GM23248 (cell line): Measurements from ENCODE around the gene SPATA9. TPM values are rescaled to one million over a fixed set of nuclear protein-coding genes. Genes with fewer than 3 reads are reported as not detected.

Experiments used
- DNase-seq: peaks from one replicate; pipeline ENCODE4 v3.0.0-alpha.2; 2015
- H2AFZ ChIP-seq: fragments of 200-600 bp; sonication (generic); 2 replicates; pipeline ENCODE4 v1.6.1; 2016; ENCODE audit warnings: antibody characterized with exemption
- H3F3A ChIP-seq: fragments of 200-600 bp; sonication (generic); 2 replicates; pipeline ENCODE4 v1.6.1; 2016; ENCODE audit warnings: mild to moderate bottlenecking, antibody characterized with exemption, mixed run types; ENCODE audit not compliant: insufficient read depth
- H3K27ac ChIP-seq: fragments of 200-600 bp; sonication (generic); 2 replicates; pipeline ENCODE4 v1.5.1; 2016; ENCODE audit warnings: mild to moderate bottlenecking
- H3K27me3 ChIP-seq: fragments of 200-600 bp; sonication (generic); replicated peaks from 2 replicates; pipeline ENCODE4 v1.6.1; 2016; ENCODE audit warnings: mild to moderate bottlenecking; ENCODE audit not compliant: insufficient read depth
- H3K36me3 ChIP-seq: fragments of 200-600 bp; sonication (generic); 2 replicates; pipeline ENCODE4 v1.6.1; 2016; ENCODE audit warnings: low read depth, mild to moderate bottlenecking
- H3K4me1 ChIP-seq: fragments of 200-600 bp; sonication (generic); 2 replicates; pipeline ENCODE4 v1.6.1; 2016; ENCODE audit warnings: mild to moderate bottlenecking; ENCODE audit not compliant: insufficient read depth
- H3K4me2 ChIP-seq: fragments of 200-600 bp; sonication (generic); one replicate; pipeline ENCODE4 v1.6.1; 2016; ENCODE audit warnings: mild to moderate bottlenecking; ENCODE audit not compliant: unreplicated experiment
- H3K4me3 ChIP-seq: fragments of 200-600 bp; sonication (generic); 2 replicates; pipeline ENCODE4 v1.5.1; 2016; ENCODE audit warnings: mild to moderate bottlenecking
- H3K79me2 ChIP-seq: fragments of 200-600 bp; sonication (generic); 2 replicates; pipeline ENCODE4 v1.6.1; 2016; ENCODE audit warnings: mild to moderate bottlenecking; ENCODE audit not compliant: insufficient read depth
- H3K9ac ChIP-seq: fragments of 200-600 bp; sonication (generic); 2 replicates; pipeline ENCODE4 v1.6.1; 2016; ENCODE audit warnings: mild to moderate bottlenecking
- H3K9me2 ChIP-seq: fragments of 200-600 bp; sonication (generic); 2 replicates; pipeline ENCODE4 v1.6.1; 2016; ENCODE audit warnings: mixed run types, mild to moderate bottlenecking, moderate library complexity; ENCODE audit not compliant: insufficient read depth
- H3K9me3 ChIP-seq: fragments of 200-600 bp; sonication (generic); one replicate; pipeline ENCODE4 v1.6.1; 2017; ENCODE audit warnings: low read depth
- H4K20me1 ChIP-seq: fragments of 200-600 bp; sonication (generic); 2 replicates; pipeline ENCODE4 v1.6.0; 2016; ENCODE audit not compliant: insufficient read depth
- EZH2 ChIP-seq: fragments of 200-600 bp; sonication (generic); IDR thresholded peaks from 2 replicates; pipeline ENCODE4 v1.6.1; 2018; ENCODE audit warnings: antibody characterized with exemption, mild to moderate bottlenecking; ENCODE audit not compliant: insufficient read depth, poor library complexity, severe bottlenecking
- EZH2phosphoT487 ChIP-seq: fragments of 200-600 bp; sonication (generic); IDR thresholded peaks from 2 replicates; pipeline ENCODE4 v1.6.1; 2018; ENCODE audit warnings: antibody characterized with exemption, moderate library complexity, mild to moderate bottlenecking, low read depth; ENCODE audit not compliant: insufficient read depth
- WGBS, 2 experiments: methylation state at CpG; one replicate each; pipeline ENCODE4 v1.1.6; 2015 to 2017; ENCODE audit warnings: low lambda C conversion rate in 2 of 2, low coverage in 1 of 2; ENCODE audit errors: missing lambda C conversion rate in 2 of 2; 5-methylcytosine and 5-hydroxymethylcytosine counted together
- in situ Hi-C: fragments of 300-500 bp; cut with MboI; formaldehyde crosslinking; loops from 2 replicates; pipeline ENCODE4 v1.15.0; 2020
- polyA plus RNA-seq: library from polyadenylated mRNA; unstranded; fragments of >200 nt; fragmentation: Nextera tagmentation; extraction: Ambion mirVana; gene quantifications from 2 replicates; pipeline ENCODE4 v1.2.1, GENCODE V29; 2016
- total RNA-seq: library from RNA; depleted of rRNA; stranded (reverse); fragments of >200 nt; shearing (Covaris generic); gene quantifications from 2 replicates; pipeline ENCODE4 v1.2.3, GENCODE V29; 2014

SPATA9 gene
- total and polyA plus RNA-seq, 2 experiments from 2014 or later = 0.22 to 0.96 TPM

GRCh38 chr5:95631255-95631958 lies 51.4 kb downstream of the SPATA9 start:
- no peak overlapping the region for H3K9ac ChIP-seq
- DNase-seq = peak; percentile 88
- 43 to 54% methylated on average over 2 of the region's 2 CpGs for WGBS, 2 experiments
- no peaks in the 10 kb centered on the region for H3K9me3 ChIP-seq
- no peaks in the 10 kb centered on the region for H3K9me2 ChIP-seq
- H3K27ac ChIP-seq = peak overlapping the region; percentile 34
- H3K27me3 ChIP-seq = no peaks in the 10 kb centered on the region
- H3K36me3 ChIP-seq = no peaks in the 10 kb centered on the region
- H3K4me2 ChIP-seq = no peak overlapping the region
- H2AFZ ChIP-seq = peak overlapping the region; percentile 53
- H3K4me1 ChIP-seq = peaks cover 16% of the 10 kb centered on the region
- no peak for TF ChIP-seq EZH2
- no peak for TF ChIP-seq EZH2phosphoT487
- peaks cover 6% of the 10 kb centered on the region; the same call in 1 of the 2 replicates for H3F3A ChIP-seq
- H3K4me3 ChIP-seq = no peak overlapping the region
- no peaks in the 10 kb centered on the region for H3K79me2 ChIP-seq
- H4K20me1 ChIP-seq = no peaks in the 10 kb centered on the region
- in situ Hi-C loops = no loop called here

DNA sequence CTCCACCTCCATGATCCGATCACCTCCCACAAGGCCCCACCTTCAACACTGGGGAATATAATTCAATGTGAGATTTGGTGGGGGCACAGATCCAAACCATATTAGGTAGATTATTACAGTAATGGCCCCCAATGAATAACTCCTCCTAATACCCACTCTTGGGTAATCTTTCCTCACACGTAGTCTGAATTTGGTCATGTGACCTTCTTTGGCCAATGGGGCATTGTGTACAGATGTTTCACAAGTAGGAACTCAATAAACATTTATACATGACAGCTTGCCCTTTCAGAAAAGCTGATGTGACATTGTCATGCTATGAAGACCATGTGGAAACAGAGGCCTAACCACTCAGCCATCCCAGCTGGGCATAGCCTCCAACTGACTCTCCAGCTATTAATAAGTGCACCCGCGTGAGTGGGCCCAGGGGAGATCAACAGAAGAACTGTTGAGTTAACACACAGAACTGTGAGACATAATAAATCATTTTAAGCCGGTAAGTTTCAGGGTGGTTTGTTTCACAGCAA lies 52.3 kb downstream of the SPATA9 start:
- Histone ChIP-seq H3K9ac (no peak overlapping the region), H3K27ac (no peak overlapping the region), H3K4me2 (no peak overlapping the region), H3K4me1 (peaks cover 16% of the 10 kb centered on the region), H4K20me1 (no peaks in the 10 kb centered on the region), H3K4me3 (no peak overlapping the region), H2AFZ (no peak overlapping the region), H3K9me3 (no peaks in the 10 kb centered on the region), H3K79me2 (no peaks in the 10 kb centered on the region), H3K27me3 (no peaks in the 10 kb centered on the region), H3K9me2 (no peaks in the 10 kb centered on the region), H3K36me3 (no peaks in the 10 kb centered on the region), H3F3A (peaks cover 6% of the 10 kb centered on the region; the same call in 1 of the 2 replicates)
- 87 to 94% methylated on average over 5 of the region's 5 CpGs for WGBS, 2 experiments
- in situ Hi-C loops = no loop called here
- DNase-seq = no peak
- TF ChIP-seq EZH2phosphoT487 (no peak), EZH2 (no peak)

GRCh38 chr5:95628933-95629332 lies 53.9 kb downstream of the SPATA9 start:
- no peak overlapping the region for H3K27ac ChIP-seq
- no peak for DNase-seq
- H2AFZ ChIP-seq = no peak overlapping the region
- H3K4me1 ChIP-seq = peaks cover 16% of the 10 kb centered on the region
- H3F3A ChIP-seq = peaks cover 6% of the 10 kb centered on the region; the same call in 1 of the 2 replicates
- H3K4me2 ChIP-seq = no peak overlapping the region
- no peaks in the 10 kb centered on the region for H3K9me2 ChIP-seq
- H3K9ac ChIP-seq = no peak overlapping the region
- no peaks in the 10 kb centered on the region for H3K27me3 ChIP-seq
- no peaks in the 10 kb centered on the region for H4K20me1 ChIP-seq
- in situ Hi-C loops = no loop called here
- no peak for TF ChIP-seq EZH2phosphoT487
- no peak for TF ChIP-seq EZH2
- no peaks in the 10 kb centered on the region for H3K36me3 ChIP-seq
- H3K79me2 ChIP-seq = no peaks in the 10 kb centered on the region
- 72 to 86% methylated on average over 1 of the region's 1 CpG for WGBS, 2 experiments
- H3K9me3 ChIP-seq = no peaks in the 10 kb centered on the region
- H3K4me3 ChIP-seq = no peak overlapping the region

- H3K36me3 ChIP-seq = no peaks in the 10 kb centered on the region
- 55 to 61% methylated on average over 4 of the region's 4 CpGs for WGBS, 2 experiments
- no peaks in the 10 kb centered on the region for H3K9me3 ChIP-seq
- H3K4me1 ChIP-seq = peaks cover 16% of the 10 kb centered on the region
- H3K4me3 ChIP-seq = no peak overlapping the region
- TF ChIP-seq EZH2phosphoT487 (no peak), EZH2 (no peak)
- H3K79me2 ChIP-seq = no peaks in the 10 kb centered on the region
- in situ Hi-C loops = no loop called here
- H4K20me1 ChIP-seq = no peaks in the 10 kb centered on the region
- no peak overlapping the region for H3K4me2 ChIP-seq
- no peaks in the 10 kb centered on the region for H3K27me3 ChIP-seq
- H3K9ac ChIP-seq = no peak overlapping the region
- no peaks in the 10 kb centered on the region for H3K9me2 ChIP-seq
- H2AFZ ChIP-seq = no peak overlapping the region
- DNase-seq = no peak
- H3K27ac ChIP-seq = no peak overlapping the region
- H3F3A ChIP-seq = peaks cover 6% of the 10 kb centered on the region; the same call in 1 of the 2 replicates
These were observed 54.6 kb downstream of the SPATA9 start for GRCh38 chr5:95627971-95628810.
